ENCODE data around the gene SKIC2. TPM values are rescaled to one million over a fixed set of nuclear protein-coding genes. Genes with fewer than 3 reads are reported as not detected.

Gene SKIC2
- total RNA-seq, 1 experiment from 2014 or later = 81.8 TPM

DNA sequence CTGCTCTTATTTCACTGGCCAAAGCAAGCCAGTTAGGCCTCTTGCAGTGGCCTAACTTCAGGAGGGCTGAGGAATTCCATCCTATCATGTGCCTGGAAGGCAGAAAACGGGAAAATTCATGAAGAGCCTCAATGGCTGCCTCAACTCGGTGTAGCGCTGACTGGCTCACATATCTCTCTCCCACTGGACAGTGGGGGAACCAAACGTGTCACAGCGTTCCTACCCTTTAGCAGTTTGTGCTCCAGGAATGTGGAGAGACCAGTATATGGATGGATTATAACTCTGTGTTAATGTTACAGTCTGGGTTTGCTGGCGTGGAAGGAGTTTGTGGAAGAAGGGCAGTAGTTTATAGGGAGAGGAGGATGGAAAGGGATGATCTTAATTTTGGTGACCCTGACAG lies 43.2 kb upstream of the SKIC2 start:
- H3K27ac Mint-ChIP-seq = no peak overlapping the region

GRCh38 chr6:31918069-31918720 lies 40.8 kb upstream of the SKIC2 start:
- Mint-ChIP-seq H3K9me3 (peaks cover 5% of the 10 kb centered on the region; the same call in 1 of the 2 replicates), H3K4me3 (no peak overlapping the region), H3K36me3 (no peaks in the 10 kb centered on the region), H3K4me1 (no peaks in the 10 kb centered on the region), H3K27me3 (ENCODE audit: low read depth) (no peaks in the 10 kb centered on the region; the same call in 1 of the 2 replicates), H3K27ac (no peak overlapping the region)
- CTCF ChIA-PET = interaction anchor here (0.9 to 2.3 kb wide), 3 partner anchors 16 to 127 kb away, joined by 3 to 12 read pairs (median 3); no protein-coding TSS in a partner anchor
- no peak for DNase-seq (ENCODE audit: low spot score)
- ATAC-seq = no peak
- POLR2A ChIA-PET = interaction anchor here (0.7 kb wide), 1 partner anchor 103 kb away, joined by 3 read pairs; the partner anchor contains the start of genes HSPA1A and HSPA1L
- TF ChIP-seq ZNF532 (CRISPR knock-in tag; IDR thresholded peaks at IDR 0.05; ENCODE audit: borderline replicate concordance) (no peak), GRHL2 (CRISPR knock-in tag; IDR thresholded peaks at IDR 0.05; ENCODE audit: insufficient replicate concordance, severe bottlenecking) (no peak), SMAD3 (CRISPR knock-in tag; IDR thresholded peaks at IDR 0.05; ENCODE audit: borderline replicate concordance) (no peak), RELA (CRISPR knock-in tag; IDR thresholded peaks at IDR 0.05; ENCODE audit: borderline replicate concordance) (no peak), FOXJ3 (CRISPR knock-in tag; IDR thresholded peaks at IDR 0.05; ENCODE audit: borderline replicate concordance) (no peak), SMAD4 (CRISPR knock-in tag; IDR thresholded peaks at IDR 0.05) (no peak)
- TF ChIP-seq, protein P1, sequence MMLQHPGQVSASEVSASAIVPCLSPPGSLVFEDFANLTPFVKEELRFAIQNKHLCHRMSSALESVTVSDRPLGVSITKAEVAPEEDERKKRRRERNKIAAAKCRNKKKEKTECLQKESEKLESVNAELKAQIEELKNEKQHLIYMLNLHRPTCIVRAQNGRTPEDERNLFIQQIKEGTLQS (CRISPR knock-in tag; conservative IDR thresholded peaks at IDR 0.05) = no peak

More for the DNA sequence above, 43.2 kb upstream of the SKIC2 start:
- TF ChIP-seq ZNF671 (CRISPR knock-in tag; IDR thresholded peaks at IDR 0.05) = no peak
- no peak for TF ChIP-seq SMAD3 (CRISPR knock-in tag; IDR thresholded peaks at IDR 0.05; ENCODE audit: borderline replicate concordance)
- no peak for TF ChIP-seq CREM (CRISPR knock-in tag; IDR thresholded peaks at IDR 0.05)
- TF ChIP-seq, protein P2, sequence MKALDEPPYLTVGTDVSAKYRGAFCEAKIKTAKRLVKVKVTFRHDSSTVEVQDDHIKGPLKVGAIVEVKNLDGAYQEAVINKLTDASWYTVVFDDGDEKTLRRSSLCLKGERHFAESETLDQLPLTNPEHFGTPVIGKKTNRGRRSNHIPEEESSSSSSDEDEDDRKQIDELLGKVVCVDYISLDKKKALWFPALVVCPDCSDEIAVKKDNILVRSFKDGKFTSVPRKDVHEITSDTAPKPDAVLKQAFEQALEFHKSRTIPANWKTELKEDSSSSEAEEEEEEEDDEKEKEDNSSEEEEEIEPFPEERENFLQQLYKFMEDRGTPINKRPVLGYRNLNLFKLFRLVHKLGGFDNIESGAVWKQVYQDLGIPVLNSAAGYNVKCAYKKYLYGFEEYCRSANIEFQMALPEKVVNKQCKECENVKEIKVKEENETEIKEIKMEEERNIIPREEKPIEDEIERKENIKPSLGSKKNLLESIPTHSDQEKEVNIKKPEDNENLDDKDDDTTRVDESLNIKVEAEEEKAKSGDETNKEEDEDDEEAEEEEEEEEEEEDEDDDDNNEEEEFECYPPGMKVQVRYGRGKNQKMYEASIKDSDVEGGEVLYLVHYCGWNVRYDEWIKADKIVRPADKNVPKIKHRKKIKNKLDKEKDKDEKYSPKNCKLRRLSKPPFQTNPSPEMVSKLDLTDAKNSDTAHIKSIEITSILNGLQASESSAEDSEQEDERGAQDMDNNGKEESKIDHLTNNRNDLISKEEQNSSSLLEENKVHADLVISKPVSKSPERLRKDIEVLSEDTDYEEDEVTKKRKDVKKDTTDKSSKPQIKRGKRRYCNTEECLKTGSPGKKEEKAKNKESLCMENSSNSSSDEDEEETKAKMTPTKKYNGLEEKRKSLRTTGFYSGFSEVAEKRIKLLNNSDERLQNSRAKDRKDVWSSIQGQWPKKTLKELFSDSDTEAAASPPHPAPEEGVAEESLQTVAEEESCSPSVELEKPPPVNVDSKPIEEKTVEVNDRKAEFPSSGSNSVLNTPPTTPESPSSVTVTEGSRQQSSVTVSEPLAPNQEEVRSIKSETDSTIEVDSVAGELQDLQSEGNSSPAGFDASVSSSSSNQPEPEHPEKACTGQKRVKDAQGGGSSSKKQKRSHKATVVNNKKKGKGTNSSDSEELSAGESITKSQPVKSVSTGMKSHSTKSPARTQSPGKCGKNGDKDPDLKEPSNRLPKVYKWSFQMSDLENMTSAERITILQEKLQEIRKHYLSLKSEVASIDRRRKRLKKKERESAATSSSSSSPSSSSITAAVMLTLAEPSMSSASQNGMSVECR (CRISPR knock-in tag; IDR thresholded peaks at IDR 0.05; ENCODE audit: borderline replicate concordance) = no peak
- TF ChIP-seq, protein P3, sequence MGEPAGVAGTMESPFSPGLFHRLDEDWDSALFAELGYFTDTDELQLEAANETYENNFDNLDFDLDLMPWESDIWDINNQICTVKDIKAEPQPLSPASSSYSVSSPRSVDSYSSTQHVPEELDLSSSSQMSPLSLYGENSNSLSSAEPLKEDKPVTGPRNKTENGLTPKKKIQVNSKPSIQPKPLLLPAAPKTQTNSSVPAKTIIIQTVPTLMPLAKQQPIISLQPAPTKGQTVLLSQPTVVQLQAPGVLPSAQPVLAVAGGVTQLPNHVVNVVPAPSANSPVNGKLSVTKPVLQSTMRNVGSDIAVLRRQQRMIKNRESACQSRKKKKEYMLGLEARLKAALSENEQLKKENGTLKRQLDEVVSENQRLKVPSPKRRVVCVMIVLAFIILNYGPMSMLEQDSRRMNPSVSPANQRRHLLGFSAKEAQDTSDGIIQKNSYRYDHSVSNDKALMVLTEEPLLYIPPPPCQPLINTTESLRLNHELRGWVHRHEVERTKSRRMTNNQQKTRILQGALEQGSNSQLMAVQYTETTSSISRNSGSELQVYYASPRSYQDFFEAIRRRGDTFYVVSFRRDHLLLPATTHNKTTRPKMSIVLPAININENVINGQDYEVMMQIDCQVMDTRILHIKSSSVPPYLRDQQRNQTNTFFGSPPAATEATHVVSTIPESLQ (CRISPR knock-in tag; IDR thresholded peaks at IDR 0.05) = no peak
- TF ChIP-seq NFE2L1 (CRISPR knock-in tag; IDR thresholded peaks at IDR 0.05) = no peak
- no peak for TF ChIP-seq ZNF138 (CRISPR knock-in tag; conservative IDR thresholded peaks at IDR 0.05)
- no peak for TF ChIP-seq GABPB1 (CRISPR knock-in tag; IDR thresholded peaks at IDR 0.05)
- no peak for TF ChIP-seq ZNF416 (CRISPR knock-in tag; IDR thresholded peaks at IDR 0.05)
- TF ChIP-seq, protein P4, sequence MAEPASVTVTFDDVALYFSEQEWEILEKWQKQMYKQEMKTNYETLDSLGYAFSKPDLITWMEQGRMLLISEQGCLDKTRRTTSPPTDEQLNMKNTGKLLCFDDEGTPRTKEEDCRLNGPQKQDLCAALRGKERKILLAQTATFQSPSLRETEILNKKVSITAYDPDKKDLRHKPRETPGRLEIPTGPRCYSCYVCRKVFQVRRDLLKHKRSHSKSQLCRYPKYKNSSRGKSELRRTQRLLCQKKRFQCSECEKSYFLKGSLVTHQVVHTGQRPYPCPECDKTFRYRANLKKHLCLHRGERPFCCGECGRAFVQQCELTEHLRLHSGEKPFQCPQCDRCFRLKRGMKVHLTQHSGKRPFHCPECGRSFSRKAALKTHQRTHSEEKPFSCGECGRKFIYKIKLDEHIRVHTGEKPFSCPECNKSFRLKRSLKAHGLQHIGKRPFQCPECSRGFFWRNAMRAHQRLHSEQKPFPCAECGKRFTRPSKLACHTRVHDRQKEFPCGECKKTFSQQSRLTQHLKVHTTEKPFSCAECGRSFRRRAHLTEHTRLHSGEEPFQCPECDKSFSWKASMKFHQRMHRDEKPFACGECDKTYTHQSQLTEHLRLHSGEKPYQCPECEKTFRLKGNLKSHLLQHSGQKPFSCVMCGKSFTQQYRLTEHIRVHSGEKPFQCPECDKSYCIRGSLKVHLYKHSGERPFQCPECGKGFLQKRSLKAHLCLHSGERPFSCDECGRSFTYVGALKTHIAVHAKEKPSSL (CRISPR knock-in tag; conservative IDR thresholded peaks at IDR 0.05) = no peak
- no peak for TF ChIP-seq CDX4 (CRISPR knock-in tag; IDR thresholded peaks at IDR 0.05; ENCODE audit: borderline replicate concordance)
- no peak for TF ChIP-seq ZNF121 (CRISPR knock-in tag; IDR thresholded peaks at IDR 0.05)
- TF ChIP-seq FOXK1 (CRISPR knock-in tag; IDR thresholded peaks at IDR 0.05) = no peak
- DNase-seq (ENCODE audit: low spot score) (no peak), ATAC-seq (no peak)
- Mint-ChIP-seq H3K27me3 (ENCODE audit: low read depth) (no peaks in the 10 kb centered on the region; the same call in 1 of the 2 replicates), H3K4me1 (no peaks in the 10 kb centered on the region), H3K9me3 (peaks cover 5% of the 10 kb centered on the region; the same call in 1 of the 2 replicates), H3K4me3 (no peak overlapping the region), H3K36me3 (no peaks in the 10 kb centered on the region)
- POLR2A ChIA-PET = no interaction called here
- CTCF ChIA-PET = interaction anchor here (2.2 kb wide), 1 partner anchor 9 kb away, joined by 5 read pairs; no protein-coding TSS in a partner anchor
